ENCODE measurements around the gene ALG14. TPM values are rescaled to one million over a fixed set of nuclear protein-coding genes. Genes with fewer than 3 reads are reported as not detected.

Gene ALG14
- total and polyA plus RNA-seq, 2 donors (not counting 3 experiments of a cell fraction or from before 2014, with no cell fraction given): 2.6 to 8.6 TPM

GRCh38 chr1:94978401-94978800 lies 94.3 kb downstream of the ALG14 start:
- H3K36me3 ChIP-seq (ENCODE audit: control insufficient read depth in 2 of 2, extremely low read depth in 1 of 2, insufficient read depth in 2 of 2, low read length in 2 of 2): no peaks in the 10 kb centered on the region
- TF ChIP-seq JUN (IDR thresholded peaks at IDR 0.05; ENCODE audit: borderline replicate concordance, insufficient read depth, insufficient read length, low read depth) (no peak), POLR2AphosphoS5 (IDR thresholded peaks at IDR 0.05; ENCODE audit: insufficient read depth, low read depth, low read length) (no peak), POLR2A (IDR thresholded peaks at IDR 0.05; ENCODE audit: low read depth, low read length) (no peak), MYC (IDR thresholded peaks at IDR 0.05; ENCODE audit: low read depth, low read length) (no peak), GATA2 (IDR thresholded peaks at IDR 0.05; ENCODE audit: insufficient read depth, insufficient read length, low read depth, low read length) (no peak), EZH2 (IDR thresholded peaks at IDR 0.05; ENCODE audit: borderline replicate concordance, low read depth, low read length, severe bottlenecking) (no peak), MAX (IDR thresholded peaks at IDR 0.05; ENCODE audit: insufficient read depth, insufficient read length) (no peak), FOS (IDR thresholded peaks at IDR 0.05; ENCODE audit: borderline replicate concordance, insufficient read depth, low read length) (no peak), CTCF (IDR thresholded peaks at IDR 0.05; ENCODE audit: extremely low read depth in 1 of 2, insufficient read depth in 1 of 2, low read depth in 1 of 2, low read length in 2 of 2) (no peak)
- H3K9me1 ChIP-seq (replicated peaks; ENCODE audit: control insufficient read depth, extremely low read depth, insufficient read depth, low read length): no peaks in the 10 kb centered on the region
- intact Hi-C loops (cut with micrococcal nuclease) (no loop called here), dilution Hi-C loops (cut with MboI; ENCODE audit: extremely low pct_ligation_motif_present, low sequenced_read_pairs) (no loop called here)
- no TSS peak for BruUV-seq (replicated peaks)
- no peaks in the 10 kb centered on the region for H3K27me3 ChIP-seq (ENCODE audit: control insufficient read depth in 2 of 2, insufficient read depth in 2 of 2, low read length in 2 of 2)
- H3K79me2 ChIP-seq (ENCODE audit: control insufficient read depth, insufficient read depth, low read length): no peaks in the 10 kb centered on the region
- POLR2A ChIA-PET: interaction anchor here (1.3 kb wide), 1 partner anchor 14 kb away, joined by 7 read pairs; no protein-coding TSS in a partner anchor
- no peaks in the 10 kb centered on the region for H4K20me1 ChIP-seq (replicated peaks; ENCODE audit: control insufficient read depth, extremely low read depth, insufficient read depth, low read length)
- peaks cover 34% of the 10 kb centered on the region for H3K4me1 ChIP-seq (ENCODE audit: control insufficient read depth, extremely low read depth, insufficient read depth, low read length)
- no peak overlapping the region for H3K27ac ChIP-seq (ENCODE audit: insufficient read depth, low read depth, low read length)
- H3K4me2 ChIP-seq (ENCODE audit: insufficient read depth, low read length): no peak overlapping the region
- CTCF ChIA-PET: interaction anchor here (0.6 to 1.4 kb wide), 2 partner anchors 63 to 72 kb away, joined by 3 to 6 read pairs; no protein-coding TSS in a partner anchor
- no peak for DNase-seq (ENCODE audit: low read depth, low spot score)
- no peak for FAIRE-seq
- no peak overlapping the region for H3K4me3 ChIP-seq (replicated peaks in 1 of 3; ENCODE audit: insufficient read depth in 1 of 3, low read depth in 1 of 3, low read length in 3 of 3)
- H2AFZ ChIP-seq (ENCODE audit: low read depth, low read length): no peak overlapping the region
- no peak overlapping the region for H3K9ac ChIP-seq (replicated peaks; ENCODE audit: extremely low read depth, insufficient read depth, low read length)
- H3K9me3 ChIP-seq (replicated peaks; ENCODE audit: control insufficient read depth, insufficient read depth, low read length): no peaks in the 10 kb centered on the region

Data from endothelial cell of umbilical vein (primary cell).